Hematopoietic multipotent progenitor cell treated with erythropoietin and hydrocortisone succinate and interleukin-3 and kit ligand, for 4 days (in vitro differentiated cells): ENCODE measurements around the gene TMEM176B.

Experiments used
- DNase-seq: peaks from one replicate; pipeline ENCODE4 v3.0.0-alpha.2; 2015

The TMEM176B gene

DNA sequence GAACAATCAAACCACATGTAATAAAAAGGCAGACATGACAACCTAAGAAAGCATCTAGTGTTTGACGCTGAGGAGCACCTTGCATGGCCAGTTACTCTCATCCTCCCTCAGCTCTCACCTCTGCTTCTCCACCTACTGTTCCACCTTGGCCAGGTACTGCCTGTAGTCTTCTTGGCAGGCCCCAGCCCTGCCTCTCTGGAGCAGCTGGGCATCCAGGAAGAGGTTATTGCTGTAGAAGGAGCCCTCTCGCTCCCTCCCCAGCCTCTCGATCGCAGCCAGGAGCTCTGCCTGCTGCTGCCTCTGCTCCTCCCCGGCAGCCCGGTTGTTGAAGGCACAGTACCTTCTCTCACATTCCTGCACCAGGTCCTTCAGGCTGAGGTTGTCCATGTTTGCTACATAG lies 53.2 kb downstream of the TMEM176B start:
- no peak for DNase-seq

DNA sequence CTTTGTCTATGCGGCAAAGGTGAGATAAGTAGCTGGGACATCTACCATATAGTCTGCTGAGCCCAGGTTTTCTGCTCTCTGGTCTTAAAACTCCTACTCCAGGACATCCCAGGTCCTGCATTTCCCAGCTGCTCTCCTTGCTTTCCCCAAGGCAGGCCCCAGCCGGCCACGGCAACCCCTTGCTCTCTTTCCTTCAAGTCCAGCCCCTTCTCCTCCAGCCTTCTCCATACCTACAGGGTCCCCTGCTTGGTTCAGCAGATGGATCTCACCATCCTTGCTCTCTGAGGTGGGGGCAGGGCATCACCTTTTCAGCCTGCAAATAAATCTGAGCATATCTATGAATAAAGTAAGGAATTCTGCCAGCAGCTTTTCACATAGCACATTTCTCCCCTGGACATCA lies 54.3 kb downstream of the TMEM176B start:
- no peak for DNase-seq

DNA sequence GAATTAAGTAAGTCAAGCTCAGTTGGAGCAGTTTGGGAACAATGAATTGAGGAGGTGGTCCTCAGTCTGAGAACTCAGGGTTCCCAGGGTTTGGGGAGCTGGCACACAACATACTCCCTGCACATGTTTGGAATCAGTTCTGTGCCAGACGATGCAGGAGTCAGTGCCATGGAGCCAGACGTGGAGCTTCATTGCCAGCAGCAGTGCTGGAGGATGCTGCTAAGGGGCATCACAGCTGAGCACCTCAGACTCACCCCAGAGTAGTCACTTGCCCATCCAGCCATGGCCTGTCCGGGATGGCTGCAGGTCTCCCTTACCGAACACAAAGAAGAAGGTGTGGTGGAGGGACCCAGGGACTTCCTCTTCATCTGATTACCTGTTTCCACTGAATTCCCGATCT lies 55.1 kb downstream of the TMEM176B start:
- no peak for DNase-seq

DNA sequence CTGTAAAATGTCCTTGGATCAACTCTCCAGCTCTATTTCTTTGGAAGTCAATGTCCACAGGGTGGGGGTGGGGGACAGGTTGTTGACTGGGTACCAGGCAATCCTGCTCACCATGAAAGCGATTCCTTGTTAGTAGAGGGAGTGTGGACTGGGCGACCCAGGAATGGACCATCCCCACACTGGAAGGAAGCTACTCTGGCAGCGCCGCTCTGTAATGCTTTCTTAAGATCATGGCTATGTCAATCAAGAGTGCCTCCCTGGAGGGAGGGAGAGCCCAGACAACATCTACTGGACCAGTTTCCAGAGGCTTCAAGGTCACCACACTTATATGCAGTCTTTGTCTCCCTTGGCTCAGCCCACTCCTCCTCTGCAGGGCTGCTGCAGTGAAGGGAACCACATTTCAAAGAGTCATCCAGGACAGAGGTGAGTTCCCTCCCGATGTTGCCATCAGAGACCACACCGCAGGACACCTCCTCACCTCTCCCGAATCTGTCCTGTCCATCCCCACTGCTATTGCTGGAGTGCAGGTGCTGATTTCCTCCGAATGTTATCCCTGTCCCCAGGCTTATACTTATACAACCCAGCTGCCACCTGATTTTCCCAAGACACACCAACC lies 56.0 kb downstream of the TMEM176B start:
- DNase-seq = no peak

- DNase-seq = no peak
These were observed 57.7 kb downstream of the TMEM176B start for GRCh38 chr7:150742286-150742968.
